ENCODE results near the gene ODF4.
"Not testable (repeated sequence)": the region's sequence is repeated elsewhere in the genome, so short reads cannot be mapped to it uniquely, and the experiment has no call there.

ODF4 gene

GRCh38 chr17:8326511-8327302 lies 12.9 kb upstream of the ODF4 start:
- DNase-seq, result no peak

GRCh38 chr17:8327303-8327649 lies 12.4 kb upstream of the ODF4 start:
- DNase-seq, result no peak

GRCh38 chr17:8332128-8332527 lies 7.5 kb upstream of the ODF4 start:
- no peak for DNase-seq

GRCh38 chr17:8332688-8333087 lies 7.0 kb upstream of the ODF4 start:
- DNase-seq, result no peak

- no peak for DNase-seq
Measured at GRCh38 chr17:8333281-8333680, 6.4 kb upstream of the ODF4 start.

- DNase-seq, result no peak
Measured at GRCh38 chr17:8337802-8338752, 1.6 kb upstream of the ODF4 start.

- no peak for DNase-seq
Measured at GRCh38 chr17:8338753-8339140, 893 bp upstream of the ODF4 start.

- DNase-seq, result no peak
Measured at GRCh38 chr17:8341456-8341855, 1.8 kb downstream of the ODF4 start.

GRCh38 chr17:8345052-8345690 lies 5.5 kb downstream of the ODF4 start:
- no peak for DNase-seq

- DNase-seq, result no peak
Measured at GRCh38 chr17:8345951-8346665, 6.5 kb downstream of the ODF4 start.

GRCh38 chr17:8347001-8347400 lies 7.4 kb downstream of the ODF4 start:
- not testable (repeated sequence) for DNase-seq

GRCh38 chr17:8350339-8350738 lies 10.7 kb downstream of the ODF4 start:
- DNase-seq, result no peak

- no peak for DNase-seq
Measured at GRCh38 chr17:8353736-8354135, 14.1 kb downstream of the ODF4 start.

- no peak for DNase-seq
Measured at GRCh38 chr17:8354236-8354635, 14.6 kb downstream of the ODF4 start.

GRCh38 chr17:8357910-8358309 lies 18.3 kb downstream of the ODF4 start:
- DNase-seq, result no peak

- DNase-seq, result no peak
Measured at GRCh38 chr17:8359769-8360168, 20.1 kb downstream of the ODF4 start.

GRCh38 chr17:8360260-8360659 lies 20.6 kb downstream of the ODF4 start:
- no peak for DNase-seq

GRCh38 chr17:8360751-8361150 lies 21.1 kb downstream of the ODF4 start:
- no peak for DNase-seq

- DNase-seq, result no peak
Measured at GRCh38 chr17:8362651-8363332, 23.2 kb downstream of the ODF4 start.

GRCh38 chr17:8365143-8365542 lies 25.5 kb downstream of the ODF4 start:
- no peak for DNase-seq

GRCh38 chr17:8366231-8366630 lies 26.6 kb downstream of the ODF4 start:
- DNase-seq, result no peak

GRCh38 chr17:8368193-8368592 lies 28.6 kb downstream of the ODF4 start:
- DNase-seq, result no peak

Measured in NCI-H187 treated with DMSO at 0.1 percent for 48 hours (cell line).